HG03196 (cell line): Measurements from ENCODE around the gene DPH1.
A peak's percentile ranks its signal among the peaks of the same experiment; 100 is the strongest.

Experiments
- ATAC-seq: cut with Tn5 transposase; IDR thresholded peaks from one replicate; pipeline ENCODE4 v1.9.1; 2021; ENCODE audit not compliant: unreplicated experiment

Gene DPH1

GRCh38 chr17:2076087-2076984 lies 46.4 kb downstream of the DPH1 start:
- no peak for ATAC-seq

GRCh38 chr17:2077040-2077439 lies 47.1 kb downstream of the DPH1 start:
- no peak for ATAC-seq

GRCh38 chr17:2081564-2081963 lies 51.6 kb downstream of the DPH1 start:
- ATAC-seq, result no peak

- no peak for ATAC-seq
Observed at GRCh38 chr17:2082003-2082781, 52.2 kb downstream of the DPH1 start.

GRCh38 chr17:2083613-2084035 lies 53.7 kb downstream of the DPH1 start:
- ATAC-seq, result no peak

- ATAC-seq, result no peak
Observed at GRCh38 chr17:2084036-2084765, 54.2 kb downstream of the DPH1 start.

- no peak for ATAC-seq
Observed at GRCh38 chr17:2084766-2085647, 55.1 kb downstream of the DPH1 start.

GRCh38 chr17:2085648-2085949 lies 55.6 kb downstream of the DPH1 start:
- no peak for ATAC-seq

GRCh38 chr17:2086306-2086705 lies 56.4 kb downstream of the DPH1 start:
- no peak for ATAC-seq

GRCh38 chr17:2087597-2088211 lies 57.8 kb downstream of the DPH1 start:
- ATAC-seq, result peak; percentile 35

- peak; percentile 23 for ATAC-seq
Observed at GRCh38 chr17:2089021-2089422, 59.1 kb downstream of the DPH1 start.

GRCh38 chr17:2090210-2090641 lies 60.3 kb downstream of the DPH1 start:
- ATAC-seq, result no peak

GRCh38 chr17:2090804-2091534 lies 61.0 kb downstream of the DPH1 start:
- ATAC-seq, result no peak

GRCh38 chr17:2092253-2092652 lies 62.3 kb downstream of the DPH1 start:
- no peak for ATAC-seq

GRCh38 chr17:2093349-2093748 lies 63.4 kb downstream of the DPH1 start:
- ATAC-seq, result no peak
